HG02981 (cell line): ENCODE measurements around the gene NEXN.
A peak's percentile ranks its signal among the peaks of the same experiment; 100 is the strongest.
"Not testable (repeated sequence)": the region's sequence is repeated elsewhere in the genome, so short reads cannot be mapped to it uniquely, and the experiment has no call there.

Source experiments
- ATAC-seq: cut with Tn5 transposase; IDR thresholded peaks from one replicate; pipeline ENCODE4 v1.9.1; 2021; ENCODE audit warnings: mild to moderate bottlenecking, moderate library complexity; ENCODE audit not compliant: unreplicated experiment

The NEXN gene

DNA sequence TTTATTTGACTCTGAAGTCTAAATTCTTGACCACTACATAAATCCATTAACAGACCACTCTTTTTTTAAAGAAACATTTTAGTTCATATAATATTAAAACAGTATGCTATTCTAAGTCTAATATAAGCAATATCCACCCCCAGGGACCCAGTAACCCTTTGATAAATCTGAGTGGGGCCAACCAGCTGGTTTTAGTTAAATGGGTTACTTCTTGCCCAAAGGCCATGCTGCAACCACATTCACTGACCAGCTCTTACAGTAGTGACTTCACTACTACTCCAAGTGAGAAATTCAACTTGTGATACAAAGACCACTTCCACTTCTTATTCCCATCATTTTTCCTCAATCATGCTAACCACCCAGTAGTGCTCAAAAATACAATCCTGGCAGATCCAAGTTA, 70.0 kb downstream of the NEXN start:
- no peak for ATAC-seq

DNA sequence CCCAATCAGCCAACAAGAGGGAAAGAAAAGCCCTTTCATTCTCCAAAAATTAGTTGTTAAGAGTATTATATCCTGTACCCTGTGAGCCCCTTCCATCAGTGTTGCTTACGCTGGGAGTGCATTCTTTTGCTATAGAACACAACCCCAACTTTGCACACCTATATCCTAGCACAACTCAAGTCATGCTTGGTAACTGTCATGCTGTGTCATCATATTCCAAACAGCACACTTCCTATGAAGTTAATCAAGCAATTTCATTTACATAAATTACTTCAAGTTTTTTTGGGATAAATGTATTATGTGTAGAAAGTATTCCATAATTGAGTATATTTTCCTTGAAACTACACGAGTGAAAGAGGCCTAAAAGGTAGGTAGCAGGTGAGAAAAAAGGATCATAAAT, 70.4 kb downstream of the NEXN start:
- no peak for ATAC-seq

DNA sequence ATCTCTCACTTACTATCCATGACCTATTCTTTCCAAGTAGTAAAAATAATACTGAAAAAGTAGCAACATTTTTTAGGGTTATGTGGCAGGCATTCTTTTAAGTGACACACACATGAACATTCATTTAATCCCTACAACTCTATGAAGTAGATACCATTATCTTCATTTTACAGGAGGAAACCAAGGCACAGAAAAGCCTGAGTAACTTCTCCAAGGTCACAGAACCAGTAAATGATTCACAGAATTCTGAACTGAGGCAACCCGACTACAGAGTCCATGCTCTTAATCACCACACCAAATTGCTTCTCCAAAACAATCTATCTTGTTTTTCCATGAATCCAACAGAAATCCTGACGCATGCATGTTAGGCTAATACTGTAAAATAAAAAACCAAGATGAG, 73.0 kb downstream of the NEXN start:
- no peak for ATAC-seq

DNA sequence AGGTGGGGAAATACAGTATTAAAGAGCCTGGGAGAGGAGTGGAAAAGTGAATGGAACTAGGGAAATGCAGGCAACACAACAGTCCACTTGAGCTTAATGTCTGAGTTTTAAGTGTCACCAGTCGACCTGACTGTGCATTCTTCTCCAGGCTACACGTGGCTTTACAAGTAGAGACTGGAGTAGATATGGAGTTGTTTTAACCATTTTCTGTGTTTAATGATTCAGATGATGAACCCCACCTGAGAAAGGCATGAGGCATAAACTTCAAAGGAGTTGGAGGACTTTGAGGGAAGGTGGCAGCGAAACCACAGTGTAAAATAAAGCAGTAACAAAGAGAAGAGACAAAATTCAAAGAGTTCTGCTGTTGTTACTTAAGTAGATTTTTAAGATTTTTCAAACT, 77.9 kb downstream of the NEXN start:
- no peak for ATAC-seq

DNA sequence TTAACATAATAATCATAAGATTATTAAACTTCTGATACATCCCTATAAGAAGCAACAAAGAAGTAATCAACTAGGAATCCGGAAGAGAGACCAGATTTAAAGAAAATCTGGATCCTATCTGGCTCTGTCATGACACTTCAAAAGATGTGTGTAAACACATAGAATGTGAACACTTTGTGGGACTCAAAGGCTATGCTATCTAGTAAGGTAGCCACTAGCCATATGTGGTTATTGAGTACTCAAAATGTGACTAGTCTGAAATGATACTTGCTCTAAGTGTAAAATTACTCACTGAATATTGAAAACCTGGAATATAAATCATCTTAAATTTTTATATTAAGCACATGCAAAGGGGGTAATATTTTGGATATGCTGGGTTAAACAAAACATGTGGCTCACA, 81.8 kb downstream of the NEXN start:
- no peak for ATAC-seq

DNA sequence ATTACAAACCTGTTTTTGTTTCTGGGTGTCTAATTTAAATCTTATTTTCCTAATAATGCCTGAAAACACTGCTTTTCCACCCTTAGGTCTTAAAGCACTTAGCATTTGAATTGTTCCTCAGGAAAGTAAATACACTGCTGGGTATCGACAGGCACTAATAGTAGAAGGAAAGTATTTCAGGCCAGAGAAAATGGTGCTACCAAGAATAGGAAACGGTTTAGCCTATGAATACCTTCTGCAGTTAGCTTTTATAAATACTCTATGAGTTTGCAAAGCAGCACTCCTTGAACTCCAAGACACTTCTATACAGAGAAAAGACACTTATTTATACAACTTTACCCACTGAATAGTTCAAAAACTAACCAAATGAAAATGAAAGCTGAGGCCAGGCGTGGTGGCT, 83.7 kb downstream of the NEXN start:
- ATAC-seq = no peak

DNA sequence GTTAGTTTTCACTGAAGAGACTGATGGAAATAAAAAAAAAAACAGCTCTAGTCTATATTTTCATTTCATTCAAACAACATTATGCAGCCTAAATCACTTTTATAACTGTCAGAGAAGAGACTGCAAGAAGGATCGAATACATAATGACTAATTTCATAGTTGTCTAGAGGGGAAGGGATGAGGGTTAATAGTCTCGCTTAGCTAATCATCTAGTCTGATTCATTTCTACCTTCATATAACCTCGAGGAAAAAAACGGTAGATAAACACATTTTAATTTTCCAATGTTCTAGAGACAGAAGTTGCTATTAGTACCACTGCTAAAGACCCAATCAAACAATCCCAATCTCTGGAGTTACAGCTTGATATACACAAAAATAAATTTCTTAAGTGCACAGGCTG, 87.0 kb downstream of the NEXN start:
- ATAC-seq = no peak

DNA sequence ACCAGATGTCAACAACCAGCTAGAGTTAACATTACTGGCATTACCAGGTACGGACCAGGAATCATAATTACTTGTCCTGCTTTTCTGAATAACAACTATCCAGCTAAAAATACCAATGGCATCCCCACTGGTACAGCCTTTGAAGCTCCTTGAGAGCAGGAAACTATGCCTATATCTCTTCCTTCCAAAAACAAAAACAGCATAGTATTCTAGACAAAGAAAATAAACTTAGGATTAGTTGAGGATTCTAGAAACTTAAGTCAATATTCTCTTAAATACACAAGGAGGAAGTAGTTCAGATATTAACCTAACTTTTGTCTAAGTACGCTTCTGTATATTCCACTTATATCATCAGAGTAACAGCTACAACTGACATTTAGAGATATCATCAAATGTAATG, 87.5 kb downstream of the NEXN start:
- ATAC-seq = no peak

DNA sequence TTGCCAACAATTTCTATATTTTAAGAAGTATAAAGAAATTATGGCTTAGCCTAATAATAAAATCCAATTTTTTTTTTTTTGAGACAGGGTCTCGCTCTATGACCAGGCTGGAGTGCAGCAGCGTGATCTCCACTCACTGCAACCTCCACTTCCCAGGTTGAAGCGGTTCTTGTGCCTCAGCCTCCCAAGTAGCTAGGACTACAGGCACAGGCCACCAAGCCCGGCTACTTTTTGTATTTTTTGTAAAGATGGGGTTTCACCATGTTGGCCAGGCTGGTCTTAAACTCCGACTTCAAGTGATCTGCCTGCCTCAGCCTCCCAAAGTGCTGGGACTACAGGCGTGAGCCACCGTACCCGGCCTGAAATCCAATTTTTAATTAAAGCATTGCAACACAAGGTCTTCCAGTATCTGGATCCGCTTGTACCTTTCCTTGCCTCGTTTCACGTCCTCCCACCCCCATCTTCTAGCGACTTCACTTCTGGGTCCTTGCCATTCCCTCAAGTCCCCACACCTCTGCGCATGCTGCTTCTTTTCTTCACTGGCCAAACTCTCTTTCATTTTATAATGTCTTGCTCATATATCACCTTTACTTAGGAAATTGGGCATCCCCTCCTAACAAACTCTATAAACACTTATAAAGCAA, 88.1 kb downstream of the NEXN start:
- no peak for ATAC-seq

DNA sequence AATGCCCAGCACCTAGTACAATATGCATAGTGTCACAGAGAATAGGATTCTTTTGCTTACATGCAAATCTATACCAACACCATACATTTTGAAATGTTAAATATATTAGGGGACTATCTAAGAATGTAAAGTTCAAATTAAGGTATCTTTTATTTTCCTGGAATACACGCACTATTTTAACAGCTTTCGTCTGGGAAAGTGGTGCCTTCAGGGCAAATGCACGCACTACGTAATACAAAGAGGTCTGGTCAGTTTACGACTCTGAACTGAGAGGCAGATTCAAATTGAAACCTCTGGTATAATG, 89.5 kb downstream of the NEXN start:
- ATAC-seq = no peak

DNA sequence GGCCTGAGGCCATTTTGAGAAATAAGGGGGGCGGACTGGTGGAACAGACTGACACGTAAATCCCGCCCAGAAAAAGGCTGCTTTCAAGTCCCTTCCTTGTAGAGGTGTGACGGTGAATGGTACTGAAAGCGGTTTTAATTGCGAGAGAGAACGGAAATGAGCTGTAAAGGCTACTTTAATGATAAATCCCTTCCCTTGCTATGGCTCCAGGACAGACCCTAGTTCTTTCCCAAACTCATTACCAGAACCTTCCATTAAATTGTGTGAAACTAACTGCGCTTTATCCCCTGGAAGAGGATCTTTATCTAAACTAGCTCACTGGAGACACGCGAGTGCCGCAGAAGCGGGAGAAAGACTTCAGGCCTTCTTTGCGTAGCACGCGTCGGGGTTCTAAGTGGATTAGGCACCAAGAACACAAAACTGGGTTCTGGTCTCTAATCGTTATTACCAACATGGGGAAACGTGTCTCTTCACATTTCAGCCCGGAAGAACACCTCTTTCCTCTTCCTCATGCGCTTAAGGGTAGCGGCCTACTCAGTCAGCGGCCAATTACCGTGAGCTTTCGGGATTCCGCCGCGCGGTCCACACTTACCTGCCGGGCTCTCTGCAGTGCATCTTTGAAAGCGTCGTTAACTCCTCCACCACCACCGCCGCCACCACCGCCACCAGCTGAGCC, 90.0 kb downstream of the NEXN start:
- ATAC-seq = peak; percentile 68

DNA sequence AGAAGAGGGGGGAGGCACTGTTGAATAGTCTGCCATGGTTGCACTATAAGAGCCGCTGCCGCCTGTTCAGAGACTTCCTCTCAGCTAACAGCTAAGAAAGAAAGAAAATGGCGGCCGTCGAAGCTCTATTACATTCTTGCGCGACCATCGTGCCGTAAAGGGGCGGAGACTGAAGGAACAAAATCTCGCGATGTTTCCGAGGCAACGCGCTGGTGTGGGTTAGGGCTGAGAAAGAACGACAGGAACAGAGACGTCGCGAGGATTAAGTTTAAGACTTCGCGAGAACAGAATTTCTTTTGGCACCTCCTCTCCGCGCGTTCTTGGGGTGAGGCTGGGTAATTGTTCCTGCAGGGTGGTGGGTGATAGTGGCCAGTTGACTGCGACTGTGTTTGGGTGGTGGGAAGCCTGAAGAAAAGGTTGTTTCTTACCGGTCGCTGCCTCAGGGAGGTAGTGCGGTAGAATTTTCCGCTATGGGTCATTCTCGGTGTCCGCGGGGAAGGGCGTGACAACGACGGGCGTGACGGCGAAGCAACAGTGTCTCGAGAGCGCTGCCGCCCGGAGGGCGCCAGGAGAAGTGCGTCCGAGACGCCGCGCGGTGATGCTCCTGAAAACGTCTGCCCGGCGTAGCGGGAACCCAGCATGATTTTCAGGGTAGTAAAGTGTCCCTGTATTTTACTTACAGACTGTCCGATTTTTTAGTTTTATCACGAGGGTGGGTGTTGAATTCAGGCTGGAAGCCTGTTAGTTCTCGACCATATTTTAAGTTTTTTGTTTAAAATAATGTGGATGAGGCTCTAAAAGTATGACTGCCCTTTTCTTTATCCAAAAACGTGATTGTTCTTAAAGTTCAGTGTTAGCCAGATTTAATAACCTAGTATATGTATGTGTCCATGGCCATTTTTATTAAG, 90.8 kb downstream of the NEXN start, which contains the start of gene FUBP1:
Gene FUBP1 (minus strand): TSS at position 104 of the 908 bp plus-strand sequence. CDS start 68 bp downstream, at position 36.
- ATAC-seq = peak; percentile 71

DNA sequence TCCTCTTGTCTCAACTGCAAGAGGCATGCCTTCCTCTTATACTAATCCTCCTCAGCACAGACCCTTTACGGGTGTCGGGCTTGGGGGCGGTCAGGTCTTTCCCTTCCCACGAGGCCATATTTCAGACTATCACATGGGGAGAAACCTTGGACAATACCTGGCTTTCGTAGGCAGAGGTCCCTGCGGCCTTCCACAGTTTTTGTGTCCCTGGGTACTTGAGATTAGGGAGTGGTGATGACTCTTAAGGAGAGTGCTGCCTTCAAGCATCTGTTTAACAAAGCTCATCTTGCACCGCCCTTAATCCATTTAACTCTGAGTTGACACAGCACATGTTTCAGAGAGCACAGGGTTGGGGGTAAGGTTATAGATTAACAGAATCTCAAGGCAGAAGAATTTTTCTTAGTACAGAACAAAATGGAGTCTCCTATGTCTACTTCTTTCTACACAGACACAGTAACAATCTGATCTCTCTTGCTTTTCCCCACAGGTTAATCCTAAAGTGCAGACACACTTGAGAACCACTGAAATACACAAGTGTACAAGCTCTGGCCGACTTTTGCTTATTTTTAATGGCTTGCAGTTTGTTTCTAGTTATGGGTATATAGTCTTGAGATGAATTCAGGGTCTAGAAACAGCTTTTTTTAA, 95.0 kb downstream of the NEXN start:
- not testable (repeated sequence) for ATAC-seq

DNA sequence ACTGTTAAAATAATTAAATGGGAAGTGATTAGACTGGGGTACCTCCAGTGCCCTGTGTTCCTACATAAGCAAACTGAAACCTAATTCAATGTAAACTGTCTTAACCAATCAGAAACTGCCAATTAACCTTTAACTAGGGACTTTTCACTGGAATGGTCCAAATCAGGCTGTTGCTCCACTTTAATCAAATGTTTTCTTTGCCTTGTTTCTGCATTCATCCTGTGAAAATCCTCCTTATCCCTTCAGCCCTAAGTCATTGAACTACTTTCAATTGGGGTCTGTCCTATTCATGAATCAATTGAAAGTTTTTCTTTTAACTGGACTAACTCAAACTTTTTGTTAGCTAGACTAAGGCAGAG, 95.6 kb downstream of the NEXN start:
- no peak for ATAC-seq

DNA sequence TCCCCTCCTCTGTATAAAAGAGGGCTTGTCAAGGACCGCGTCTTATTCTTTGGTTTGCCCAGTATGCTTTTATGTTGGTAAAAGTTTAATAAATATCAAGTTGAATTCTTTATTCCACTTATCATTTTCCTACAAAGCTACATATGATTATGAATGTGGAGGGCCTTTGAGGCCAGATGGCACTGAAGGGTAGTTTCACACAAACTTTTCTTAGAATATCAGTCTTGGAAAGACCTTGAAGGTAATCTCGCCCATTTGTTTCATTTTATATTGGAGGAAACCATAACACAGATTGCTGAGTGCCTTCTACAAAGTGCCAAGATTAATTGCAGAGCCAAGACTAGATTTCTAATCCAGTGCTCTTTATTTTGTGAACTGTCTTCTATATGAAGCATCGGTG, 96.2 kb downstream of the NEXN start:
- ATAC-seq = no peak

DNA sequence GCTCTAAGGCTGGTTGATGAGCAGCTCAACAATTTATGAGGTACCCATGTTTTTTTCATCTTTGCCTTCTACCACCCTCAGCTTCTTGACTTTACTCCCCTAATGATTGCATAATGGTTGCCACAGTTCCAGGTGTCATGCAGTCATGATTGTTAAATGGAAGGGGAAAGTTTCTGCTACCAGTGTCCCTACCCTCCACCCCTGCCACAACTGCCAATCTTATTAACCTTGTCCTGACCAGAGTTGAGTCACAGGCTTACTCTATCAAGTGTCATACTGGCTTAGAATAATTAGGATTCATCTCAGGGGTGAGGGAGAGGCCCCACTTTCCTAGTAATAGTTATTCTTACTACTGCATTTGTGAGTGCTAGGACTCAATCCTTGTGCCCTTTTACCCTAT, 98.4 kb downstream of the NEXN start:
- ATAC-seq = no peak

DNA sequence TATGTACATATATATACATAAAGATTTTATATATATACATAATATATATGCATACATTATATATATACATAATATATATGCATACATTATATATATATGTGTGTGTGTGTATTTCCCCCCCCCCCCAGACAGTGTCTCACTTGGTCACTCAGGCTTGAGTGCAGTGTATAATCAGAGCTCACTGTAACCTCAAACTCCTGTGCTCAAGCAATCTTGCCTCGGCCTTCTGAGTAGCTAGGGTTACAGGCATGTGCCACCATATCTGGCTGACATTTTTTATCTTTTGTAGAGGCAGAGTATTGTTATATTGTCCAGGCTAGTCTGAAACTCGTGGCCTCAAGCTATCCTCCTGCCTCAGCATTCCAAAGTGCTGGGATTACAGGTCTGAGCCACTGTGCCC, 99.5 kb downstream of the NEXN start:
- ATAC-seq = no peak

DNA sequence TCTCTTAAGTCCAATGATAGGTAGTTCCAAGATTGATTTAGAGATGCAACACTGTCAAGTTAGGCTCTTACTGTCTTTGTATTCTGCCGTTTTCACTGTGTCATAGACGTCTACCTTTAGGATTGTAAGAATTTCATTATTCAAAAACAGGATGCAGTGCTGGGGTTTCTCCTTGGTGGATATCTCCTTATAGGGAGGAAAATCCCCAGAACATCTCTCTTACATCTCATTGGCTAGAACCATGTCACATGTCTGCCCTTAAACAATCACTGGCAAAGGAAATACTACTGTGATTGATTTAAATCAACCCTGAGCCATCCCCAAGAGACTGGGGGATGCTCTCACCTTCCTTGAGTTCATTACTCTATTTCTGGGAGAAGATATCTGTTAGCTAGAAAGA, 101.3 kb downstream of the NEXN start:
- no peak for ATAC-seq

DNA sequence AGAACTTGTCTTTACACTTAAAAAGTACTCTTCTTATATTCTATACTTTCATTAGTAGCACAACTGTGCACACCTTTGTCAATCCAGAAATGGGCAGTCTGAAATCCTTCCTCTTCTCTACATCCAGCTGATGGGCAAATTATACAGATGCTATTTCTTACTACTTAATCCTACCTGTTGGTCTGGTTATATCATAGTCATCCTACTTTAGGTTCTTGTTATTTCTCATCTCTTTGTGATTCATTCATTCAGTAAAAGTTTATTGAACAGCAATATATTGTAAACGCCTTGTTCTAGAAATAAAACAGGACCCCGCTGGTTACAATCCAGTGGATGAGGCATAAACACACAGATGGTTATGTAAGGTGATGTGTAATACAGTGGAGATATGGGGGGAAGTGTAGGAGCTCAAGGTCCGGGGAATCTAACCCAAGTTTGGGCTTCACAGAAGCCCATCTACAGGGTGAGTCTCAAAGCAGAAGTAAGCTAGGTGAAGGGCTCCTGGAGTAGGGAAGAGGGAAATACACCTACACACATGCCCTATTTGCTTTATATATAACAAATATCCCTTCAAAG, 102.3 kb downstream of the NEXN start:
- ATAC-seq = no peak

DNA sequence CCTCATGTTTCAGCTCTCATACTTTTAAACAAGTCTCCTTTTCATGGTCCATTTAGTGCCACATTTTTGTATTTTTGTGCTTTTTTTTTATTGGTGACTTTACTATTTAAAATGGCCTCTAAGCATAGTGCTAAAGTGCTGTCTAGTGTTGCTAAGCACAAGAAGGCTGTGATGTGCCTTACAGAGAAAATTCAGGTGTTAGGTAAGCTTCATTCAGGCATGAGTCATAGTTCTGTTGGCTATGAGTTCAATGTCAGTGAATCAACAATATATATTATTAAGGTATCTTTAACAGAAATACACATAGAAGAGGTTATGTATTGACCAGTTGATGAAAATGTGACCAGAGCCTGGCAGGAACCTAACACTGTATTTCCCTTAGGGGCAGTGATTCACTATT, 103.2 kb downstream of the NEXN start:
- ATAC-seq = no peak
